Sigmoid colon (tissue), 4 donors: ENCODE measurements around the gene FCAR.
"Not testable (repeated sequence)": the region's sequence is repeated elsewhere in the genome, so short reads cannot be mapped to it uniquely, and the experiment has no call there.

Experiments
- CTCF ChIP-seq, 4 experiments: fragments of 450-650 bp in 3 of 4; fragments of 200-600 bp in 1 of 4; IDR thresholded peaks; one replicate each; pipeline ENCODE4 v1.5.1; 2016 to 2019; ENCODE audit warnings: antibody characterized with exemption in 4 of 4, mild to moderate bottlenecking in 3 of 4, moderate library complexity in 2 of 4
- EP300 ChIP-seq, 4 donors: sonication (generic); formaldehyde crosslinking; IDR thresholded peaks; one replicate each; pipeline ENCODE4 v1.6.1; 2017; ENCODE audit warnings: antibody characterized with exemption in 4 of 4
- POLR2A ChIP-seq, 2 donors: fragments of 450-650 bp; IDR thresholded peaks; one replicate each; pipeline ENCODE4 v1.6.1; 2016; ENCODE audit warnings: antibody characterized with exemption in 2 of 2, mild to moderate bottlenecking in 2 of 2, moderate library complexity in 2 of 2
- POLR2AphosphoS5 ChIP-seq, 4 donors: sonication (generic); formaldehyde crosslinking; IDR thresholded peaks; one replicate each; pipeline ENCODE4 v1.6.1; 2017; ENCODE audit warnings: antibody characterized with exemption in 4 of 4

- not testable (repeated sequence) for TF ChIP-seq CTCF, POLR2A, EP300, POLR2AphosphoS5 (IDR thresholded peaks at IDR 0.05)
These were observed 33.9 kb downstream of the FCAR start for GRCh38 chr19:54907899-54908298.
